Esophagus muscularis mucosa (tissue), 4 donors: ENCODE results near the gene NRARP.

ENCODE experiments used
- EP300 ChIP-seq: sonication (generic); formaldehyde crosslinking; IDR thresholded peaks from one replicate; pipeline ENCODE4 v1.6.1; 2017; ENCODE audit warnings: antibody characterized with exemption
- POLR2A ChIP-seq: fragments of 450-650 bp; IDR thresholded peaks from one replicate; pipeline ENCODE4 v1.6.1; 2017; ENCODE audit warnings: antibody characterized with exemption, moderate library complexity, mild to moderate bottlenecking, low read depth
- TF ChIP-seq, protein P1 (sequence below), 3 experiments: fragments of 200-600 bp in 2 of 3; fragments of 450-650 bp in 1 of 3; sonication (generic) in 2 of 3; IDR thresholded peaks; one replicate each; pipeline ENCODE4 v1.5.1; 2017 to 2019; ENCODE audit warnings: antibody characterized with exemption in 3 of 3, mild to moderate bottlenecking in 2 of 3, moderate library complexity in 1 of 3

DNA sequence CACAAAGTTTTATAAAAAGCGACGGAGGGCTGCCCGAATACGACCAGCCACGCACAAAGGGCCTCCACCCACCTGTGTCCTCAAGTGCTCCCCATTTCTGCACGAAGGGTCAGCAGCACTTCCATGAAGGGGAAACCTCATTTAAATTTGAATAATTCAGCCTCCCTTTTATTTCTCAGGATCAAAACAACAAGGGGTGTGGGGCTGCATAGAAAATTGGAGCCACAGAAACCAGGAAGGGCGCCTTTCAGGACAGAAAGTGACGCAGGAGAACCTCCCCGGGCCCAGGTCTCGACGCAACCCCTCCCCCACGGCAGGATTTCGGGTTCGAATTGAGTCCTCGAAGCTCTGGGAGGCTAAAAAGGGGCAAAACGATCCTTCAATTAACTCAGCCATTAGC, 2.1 kb downstream of the NRARP start:
- TF ChIP-seq, protein P1, sequence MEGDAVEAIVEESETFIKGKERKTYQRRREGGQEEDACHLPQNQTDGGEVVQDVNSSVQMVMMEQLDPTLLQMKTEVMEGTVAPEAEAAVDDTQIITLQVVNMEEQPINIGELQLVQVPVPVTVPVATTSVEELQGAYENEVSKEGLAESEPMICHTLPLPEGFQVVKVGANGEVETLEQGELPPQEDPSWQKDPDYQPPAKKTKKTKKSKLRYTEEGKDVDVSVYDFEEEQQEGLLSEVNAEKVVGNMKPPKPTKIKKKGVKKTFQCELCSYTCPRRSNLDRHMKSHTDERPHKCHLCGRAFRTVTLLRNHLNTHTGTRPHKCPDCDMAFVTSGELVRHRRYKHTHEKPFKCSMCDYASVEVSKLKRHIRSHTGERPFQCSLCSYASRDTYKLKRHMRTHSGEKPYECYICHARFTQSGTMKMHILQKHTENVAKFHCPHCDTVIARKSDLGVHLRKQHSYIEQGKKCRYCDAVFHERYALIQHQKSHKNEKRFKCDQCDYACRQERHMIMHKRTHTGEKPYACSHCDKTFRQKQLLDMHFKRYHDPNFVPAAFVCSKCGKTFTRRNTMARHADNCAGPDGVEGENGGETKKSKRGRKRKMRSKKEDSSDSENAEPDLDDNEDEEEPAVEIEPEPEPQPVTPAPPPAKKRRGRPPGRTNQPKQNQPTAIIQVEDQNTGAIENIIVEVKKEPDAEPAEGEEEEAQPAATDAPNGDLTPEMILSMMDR (IDR thresholded peaks at IDR 0.05): no peak
- TF ChIP-seq EP300 (no peak), POLR2A (no peak)
